Fibroblast of the aortic adventitia (primary cell): ENCODE data around the gene SHANK2. TPM values are rescaled to one million over a fixed set of nuclear protein-coding genes. Genes with fewer than 3 reads are reported as not detected.
A peak's percentile ranks its signal among the peaks of the same experiment; 100 is the strongest.

ENCODE experiments used
- DNase-seq: peaks from one replicate; pipeline ENCODE4 v3.0.0-alpha.2; 2010; ENCODE audit warnings: low read depth
- H3K4me3 ChIP-seq: 2 replicates; pipeline ENCODE4 v1.5.1; 2011; ENCODE audit warnings: low read depth, mild to moderate bottlenecking, control low read depth, low read length, moderate library complexity
- CTCF ChIP-seq: IDR thresholded peaks from 2 replicates; pipeline ENCODE4 v1.5.1; 2011; ENCODE audit warnings: mild to moderate bottlenecking, low read length, control low read depth, inconsistent platforms; ENCODE audit not compliant: insufficient read depth
- total RNA-seq: library from RNA; depleted of rRNA; stranded (reverse); fragments of >200 nt; gene quantifications from 2 replicates; pipeline ENCODE4 v1.2.3, GENCODE V29; 2012; ENCODE audit warnings: low replicate concordance

The SHANK2 gene
- total RNA-seq, 1 donor: 4.9 TPM

- no peak for TF ChIP-seq CTCF
- DNase-seq: no peak
- no peak overlapping the region for H3K4me3 ChIP-seq
Measured at GRCh38 chr11:71294846-71295600, 42.6 kb upstream of the SHANK2 start.

- no peak overlapping the region for H3K4me3 ChIP-seq
- TF ChIP-seq CTCF: no peak
- no peak for DNase-seq
Measured at GRCh38 chr11:71293961-71294782, 41.8 kb upstream of the SHANK2 start.

GRCh38 chr11:71286701-71287643 lies 34.6 kb upstream of the SHANK2 start:
- peak; percentile 97 for DNase-seq
- no peak for TF ChIP-seq CTCF
- peak overlapping the region; percentile 1 for H3K4me3 ChIP-seq

GRCh38 chr11:71285111-71285510 lies 32.7 kb upstream of the SHANK2 start:
- no peak for DNase-seq
- no peak for TF ChIP-seq CTCF
- no peak overlapping the region for H3K4me3 ChIP-seq

- no peak for DNase-seq
- TF ChIP-seq CTCF: no peak
Measured at GRCh38 chr11:71284525-71285092, 32.2 kb upstream of the SHANK2 start.

GRCh38 chr11:71283971-71284441 lies 31.6 kb upstream of the SHANK2 start:
- H3K4me3 ChIP-seq: no peak overlapping the region
- no peak for TF ChIP-seq CTCF
- no peak for DNase-seq

More at GRCh38 chr11:71284525-71285092, 32.2 kb upstream of the SHANK2 start:
- H3K4me3 ChIP-seq: no peak overlapping the region
